ENCODE measurements around the gene SATB1.

SATB1 gene

DNA sequence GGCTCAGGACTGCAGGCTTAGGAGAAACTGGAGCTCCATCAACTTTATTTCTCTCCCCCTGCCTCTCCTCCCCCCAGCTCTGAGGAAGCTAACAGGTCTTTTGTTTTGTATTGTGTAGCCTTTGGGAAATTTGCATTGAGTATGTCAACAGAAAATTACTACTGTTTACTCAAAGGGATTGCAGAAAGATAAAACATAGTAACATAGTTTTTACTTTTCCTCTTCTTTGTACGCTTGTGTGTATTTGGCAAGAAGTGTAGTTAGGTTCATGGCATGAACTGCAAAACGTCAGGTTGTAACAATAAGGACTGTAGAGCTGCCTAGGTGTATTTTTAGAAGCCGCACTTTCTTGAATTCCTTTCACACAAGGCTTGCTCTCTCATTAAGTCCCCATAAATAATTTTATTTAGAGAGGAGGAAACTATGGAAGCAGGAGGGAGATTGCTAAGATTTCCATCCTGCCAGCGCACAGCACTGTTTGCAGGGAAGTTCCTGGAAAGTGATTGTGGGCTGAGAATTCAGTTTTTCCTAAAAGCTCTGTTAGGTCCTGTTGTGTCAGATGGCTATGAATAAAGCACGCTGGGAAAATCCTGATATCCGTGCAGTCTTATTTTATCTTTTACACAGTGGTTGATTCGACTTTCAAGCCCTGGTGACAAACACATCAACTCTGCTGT, 21.1 kb upstream of the SATB1 start:
- peak overlapping the region; percentile 61 for H3K4me3 ChIP-seq (ENCODE audit: low read length)
- TF ChIP-seq, protein P1, sequence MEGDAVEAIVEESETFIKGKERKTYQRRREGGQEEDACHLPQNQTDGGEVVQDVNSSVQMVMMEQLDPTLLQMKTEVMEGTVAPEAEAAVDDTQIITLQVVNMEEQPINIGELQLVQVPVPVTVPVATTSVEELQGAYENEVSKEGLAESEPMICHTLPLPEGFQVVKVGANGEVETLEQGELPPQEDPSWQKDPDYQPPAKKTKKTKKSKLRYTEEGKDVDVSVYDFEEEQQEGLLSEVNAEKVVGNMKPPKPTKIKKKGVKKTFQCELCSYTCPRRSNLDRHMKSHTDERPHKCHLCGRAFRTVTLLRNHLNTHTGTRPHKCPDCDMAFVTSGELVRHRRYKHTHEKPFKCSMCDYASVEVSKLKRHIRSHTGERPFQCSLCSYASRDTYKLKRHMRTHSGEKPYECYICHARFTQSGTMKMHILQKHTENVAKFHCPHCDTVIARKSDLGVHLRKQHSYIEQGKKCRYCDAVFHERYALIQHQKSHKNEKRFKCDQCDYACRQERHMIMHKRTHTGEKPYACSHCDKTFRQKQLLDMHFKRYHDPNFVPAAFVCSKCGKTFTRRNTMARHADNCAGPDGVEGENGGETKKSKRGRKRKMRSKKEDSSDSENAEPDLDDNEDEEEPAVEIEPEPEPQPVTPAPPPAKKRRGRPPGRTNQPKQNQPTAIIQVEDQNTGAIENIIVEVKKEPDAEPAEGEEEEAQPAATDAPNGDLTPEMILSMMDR (conservative IDR thresholded peaks at IDR 0.05; ENCODE audit: low read depth, low read length) = no peak

DNA sequence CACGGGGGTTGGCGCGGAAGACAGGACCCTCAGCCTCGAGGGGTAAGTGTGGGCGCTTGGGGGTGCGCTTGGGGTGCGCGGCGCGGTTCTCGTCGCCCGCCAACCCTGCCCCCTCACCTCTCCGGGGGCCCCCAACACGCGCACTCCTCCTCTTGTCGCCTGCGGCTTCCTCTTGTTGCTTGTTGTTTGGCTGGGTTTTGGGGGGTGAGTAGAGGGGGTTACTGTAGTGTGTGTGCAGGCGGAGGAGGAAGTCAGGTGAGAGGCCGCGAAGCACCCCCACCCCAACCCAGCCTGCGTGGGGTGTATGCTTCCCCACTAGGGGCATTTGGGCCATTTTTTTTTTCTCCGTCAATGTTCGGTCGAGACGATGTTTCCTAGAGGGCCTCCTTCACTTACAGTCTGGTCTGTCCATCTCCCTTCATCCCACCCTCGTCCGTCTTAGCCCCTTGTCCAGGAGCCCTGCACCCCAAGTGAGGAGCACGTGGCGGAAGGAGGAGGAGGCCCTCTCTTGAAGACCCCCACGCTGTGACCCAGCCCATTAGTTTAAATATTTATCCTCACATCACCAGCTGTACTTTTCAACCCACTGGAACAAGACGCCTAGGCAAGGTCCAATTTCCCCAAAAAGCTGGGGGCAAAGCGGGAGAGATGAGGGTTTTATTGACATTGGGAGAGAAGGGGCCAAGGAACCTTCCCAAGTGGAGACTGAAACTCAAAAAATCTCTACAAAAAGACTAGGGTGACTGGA, 20.4 kb upstream of the SATB1 start:
- TF ChIP-seq, protein P1 (conservative IDR thresholded peaks at IDR 0.05; ENCODE audit: low read depth, low read length) = no peak
- DNase-seq (ENCODE audit: low read depth) = no peak
- H3K4me3 ChIP-seq (ENCODE audit: low read length) = peak overlapping the region; percentile 61

More for the DNA sequence above, 21.1 kb upstream of the SATB1 start:
- no peak for DNase-seq (ENCODE audit: low read depth)

DNA sequence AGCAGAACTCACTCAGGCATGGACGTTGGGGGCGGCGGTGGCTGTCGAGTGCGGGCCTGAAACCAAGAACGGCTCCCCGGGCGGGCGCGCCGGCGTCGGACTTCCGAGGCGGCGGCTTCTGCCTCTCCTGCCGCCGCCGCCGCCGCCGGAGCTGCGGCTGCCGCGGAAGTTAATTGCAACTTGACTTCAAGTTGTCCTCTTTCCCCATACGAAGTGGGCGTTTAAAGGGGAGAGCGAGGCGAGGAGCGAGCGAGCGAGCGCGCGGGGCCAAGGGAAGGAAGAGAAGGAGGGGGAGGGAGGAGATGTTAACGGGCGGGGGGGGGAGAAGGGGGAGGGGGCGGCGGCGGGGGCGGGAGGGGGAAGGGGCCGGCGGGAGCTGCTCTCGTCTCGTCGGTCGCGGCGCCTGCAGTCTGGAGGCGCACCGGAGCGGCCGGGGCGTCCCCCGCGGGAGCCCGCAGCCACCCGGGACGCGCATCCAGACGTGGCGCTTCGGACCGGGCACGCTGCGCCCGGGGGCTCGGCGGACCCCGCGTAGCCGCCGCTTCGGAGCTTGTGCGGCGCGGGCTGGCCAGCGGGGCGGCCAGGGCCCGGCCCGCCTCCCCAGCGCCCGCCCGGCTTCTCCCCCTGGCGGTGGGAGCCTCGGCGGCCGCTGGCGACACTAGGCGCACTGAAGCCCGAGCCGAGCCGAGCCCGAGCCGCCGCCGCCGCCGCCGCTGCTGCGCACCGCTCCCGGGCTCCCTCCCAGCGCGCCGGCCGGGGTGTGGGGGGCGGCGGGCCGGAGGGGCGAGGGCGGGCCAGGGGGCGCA, 19.7 kb upstream of the SATB1 start:
- peak overlapping the region; percentile 67 for H3K4me3 ChIP-seq (ENCODE audit: low read length)
- TF ChIP-seq, protein P1 (conservative IDR thresholded peaks at IDR 0.05; ENCODE audit: low read depth, low read length) = peak; percentile 29
- DNase-seq (ENCODE audit: low read depth) = no peak

DNA sequence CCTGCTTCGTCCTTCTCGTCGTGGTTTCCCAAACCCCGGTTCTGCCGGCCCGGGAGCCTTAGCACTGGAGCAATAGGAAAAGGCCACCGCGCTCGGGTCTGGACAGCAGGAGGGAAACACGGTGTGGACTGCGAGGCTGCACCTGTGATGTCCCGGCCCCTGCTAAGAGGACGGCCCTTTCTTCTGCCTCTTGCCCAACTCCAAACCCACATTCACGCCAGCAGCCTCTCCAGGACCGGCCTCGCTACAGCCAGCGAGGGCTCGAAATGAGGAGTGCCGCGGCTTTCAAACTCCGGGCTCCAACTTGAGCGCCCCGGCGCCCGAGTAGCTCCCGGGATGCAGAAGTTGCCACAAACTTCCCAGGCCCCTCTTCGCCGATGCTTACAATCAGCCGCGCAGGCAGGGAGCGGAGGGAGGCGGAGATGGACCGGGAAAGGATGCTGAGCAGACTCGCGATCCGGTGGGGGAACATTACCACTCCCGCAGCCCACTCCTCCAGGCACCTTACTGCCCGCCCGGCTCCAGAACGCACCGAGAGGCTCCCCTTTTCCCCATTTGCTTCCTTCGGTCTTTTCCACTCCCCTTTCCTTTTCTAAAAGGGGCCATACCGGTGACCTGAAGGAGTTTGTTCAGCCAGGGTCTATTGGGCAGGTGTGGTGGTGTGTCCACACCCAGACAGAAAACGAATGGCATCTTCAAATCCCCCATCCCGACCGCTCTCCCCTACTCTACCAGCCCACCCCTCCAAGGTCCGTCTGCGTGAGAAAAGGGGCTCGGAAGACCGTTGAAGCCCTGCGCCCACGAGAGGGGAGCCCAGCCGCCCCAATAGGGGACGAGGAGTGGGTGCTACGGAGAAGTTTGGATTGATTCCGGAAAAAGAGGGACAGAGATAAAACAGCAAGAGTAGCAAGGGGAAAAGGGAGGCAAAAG, 18.8 kb upstream of the SATB1 start:
- H3K4me3 ChIP-seq (ENCODE audit: low read length) = peak overlapping the region; percentile 67
- DNase-seq (ENCODE audit: low read depth) = no peak
- TF ChIP-seq, protein P1 (conservative IDR thresholded peaks at IDR 0.05; ENCODE audit: low read depth, low read length) = no peak

DNA sequence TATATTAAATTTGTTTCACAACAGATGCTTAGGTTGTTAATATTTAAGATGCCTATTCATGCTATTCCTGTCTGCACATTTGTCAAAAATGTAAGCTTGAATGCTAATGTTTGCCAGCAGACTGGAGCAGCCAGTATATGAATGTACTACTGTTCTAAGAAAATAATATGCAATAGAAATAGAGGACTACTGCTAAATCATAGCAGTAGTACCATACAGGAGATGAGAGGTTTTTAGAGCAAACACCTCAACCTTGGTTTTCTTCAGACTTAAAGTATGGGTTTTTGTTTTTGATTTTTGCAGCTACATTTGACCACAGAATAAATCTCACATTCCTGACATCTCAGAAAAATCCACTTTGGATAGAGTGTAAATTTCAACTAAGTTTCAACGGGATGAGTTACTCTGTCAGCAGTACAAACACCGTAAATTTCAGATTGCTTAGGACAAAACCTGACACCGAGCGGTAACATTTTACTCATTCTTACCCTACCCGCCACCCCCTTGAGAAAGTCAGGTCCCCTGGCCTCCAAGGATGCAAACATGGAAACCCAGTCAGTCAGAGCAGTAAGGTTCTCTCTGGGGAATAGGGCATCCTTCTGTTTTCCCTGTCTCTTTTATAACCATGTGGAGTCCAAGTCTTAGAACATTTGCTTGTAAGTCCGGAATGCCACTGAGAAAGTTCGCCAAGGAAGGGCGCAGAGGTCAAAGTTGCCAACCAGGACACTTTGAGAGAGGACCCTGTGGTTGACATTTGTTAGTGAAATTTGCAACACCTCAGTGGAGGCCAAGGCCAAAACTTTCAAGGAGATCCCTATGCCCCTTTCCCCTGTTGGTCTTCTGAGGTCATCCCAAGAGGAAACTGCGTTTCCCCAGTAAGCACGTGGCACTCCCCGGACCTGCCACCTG, 17.9 kb upstream of the SATB1 start:
- no peak for DNase-seq (ENCODE audit: low read depth)
- TF ChIP-seq, protein P1 (conservative IDR thresholded peaks at IDR 0.05; ENCODE audit: low read depth, low read length) = no peak
- H3K4me3 ChIP-seq (ENCODE audit: low read length) = peak overlapping the region; percentile 67
